Measurements from ENCODE around the gene EPS8L1.

GRCh38 chr19:55034751-55035150 lies 40.9 kb upstream of the EPS8L1 start:
- TF ChIP-seq CTCF (IDR thresholded peaks at IDR 0.05) = no peak
- TF ChIP-seq POLR2A (IDR thresholded peaks at IDR 0.05) = no peak
